WTC11 (cell line): Measurements from ENCODE around the gene HLA-DQB1.

Experiments
- ETV6 ChIP-seq: sonication (generic); formaldehyde crosslinking; IDR thresholded peaks from 2 replicates; pipeline ENCODE4 v1.8.1; 2022; ENCODE audit warnings: mild to moderate bottlenecking, missing genetic modification reagents
- FOXK1 ChIP-seq: sonication (generic); formaldehyde crosslinking; IDR thresholded peaks from 2 replicates; pipeline ENCODE4 v1.8.0; 2022; ENCODE audit warnings: mild to moderate bottlenecking, moderate library complexity, missing genetic modification reagents
- RELA ChIP-seq: sonication (generic); formaldehyde crosslinking; IDR thresholded peaks from 2 replicates; pipeline ENCODE4 v1.8.1; 2022; ENCODE audit warnings: missing genetic modification reagents, mild to moderate bottlenecking, borderline replicate concordance
- ZNF138 ChIP-seq: sonication (generic); formaldehyde crosslinking; conservative IDR thresholded peaks from 2 replicates; pipeline ENCODE4 v1.8.1; 2022; ENCODE audit warnings: mild to moderate bottlenecking, moderate library complexity, missing genetic modification reagents
- TF ChIP-seq, protein P1 (sequence below): fragments of 200-600 bp; IDR thresholded peaks from 2 replicates; pipeline ENCODE4 v1.8.0; 2022; ENCODE audit warnings: antibody characterized with exemption
- TF ChIP-seq, protein P2 (sequence below): sonication (generic); formaldehyde crosslinking; IDR thresholded peaks from 2 replicates; pipeline ENCODE4 v1.8.1; 2023; ENCODE audit warnings: mild to moderate bottlenecking, missing genetic modification reagents
- TF ChIP-seq, protein P3 (sequence below): fragments of 250-450 bp; sonication (Bioruptor Pico); IDR thresholded peaks from 2 replicates; pipeline ENCODE4 v1.9.0; 2021; ENCODE audit warnings: mild to moderate bottlenecking

DNA sequence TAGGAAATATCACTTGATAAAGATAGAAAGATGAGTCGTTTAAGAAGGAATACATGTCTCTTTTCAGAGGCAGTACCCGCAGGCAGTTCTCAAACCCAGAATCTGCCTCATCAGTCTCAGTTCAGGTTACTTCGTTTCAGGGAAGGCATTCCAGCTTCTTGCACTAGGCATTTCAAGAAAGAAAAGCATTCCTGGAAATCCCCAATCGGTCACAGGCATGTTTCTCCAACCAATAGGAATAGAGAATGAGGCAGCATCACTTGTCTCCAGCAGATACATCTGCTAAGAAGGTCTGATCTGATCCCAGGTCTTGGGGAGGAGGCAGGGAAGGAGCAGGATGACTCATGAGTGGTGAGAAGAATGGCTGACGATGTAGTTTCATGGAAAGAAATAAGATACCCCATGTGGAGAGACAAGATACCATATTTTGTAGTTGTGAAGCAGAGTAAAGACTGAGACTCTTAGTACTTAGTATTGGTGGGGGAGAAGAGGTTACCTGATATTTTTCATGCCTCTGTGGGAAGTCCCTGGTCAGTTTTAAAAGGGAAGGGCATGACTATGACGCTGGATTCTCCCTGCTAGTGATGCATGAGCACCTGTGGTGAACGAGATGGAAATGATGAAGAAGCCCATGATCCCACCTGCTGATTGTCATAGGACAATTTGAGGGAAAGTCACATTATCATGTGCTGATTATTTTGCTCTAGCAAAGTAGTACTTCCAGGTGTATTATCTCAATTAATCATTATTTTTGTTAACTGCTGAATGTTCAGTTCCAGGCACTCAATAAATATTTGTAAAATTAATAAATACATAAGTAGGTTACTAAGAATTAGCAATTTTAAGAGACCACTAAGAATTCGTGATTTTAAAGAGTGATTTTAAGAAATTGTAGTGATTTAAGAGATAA lies 56.5 kb downstream of the HLA-DQB1 start:
- TF ChIP-seq ZNF138 (CRISPR knock-in tag) (no peak), RELA (CRISPR knock-in tag) (no peak), ETV6 (CRISPR knock-in tag) (no peak), FOXK1 (no peak)
- TF ChIP-seq, protein P1, sequence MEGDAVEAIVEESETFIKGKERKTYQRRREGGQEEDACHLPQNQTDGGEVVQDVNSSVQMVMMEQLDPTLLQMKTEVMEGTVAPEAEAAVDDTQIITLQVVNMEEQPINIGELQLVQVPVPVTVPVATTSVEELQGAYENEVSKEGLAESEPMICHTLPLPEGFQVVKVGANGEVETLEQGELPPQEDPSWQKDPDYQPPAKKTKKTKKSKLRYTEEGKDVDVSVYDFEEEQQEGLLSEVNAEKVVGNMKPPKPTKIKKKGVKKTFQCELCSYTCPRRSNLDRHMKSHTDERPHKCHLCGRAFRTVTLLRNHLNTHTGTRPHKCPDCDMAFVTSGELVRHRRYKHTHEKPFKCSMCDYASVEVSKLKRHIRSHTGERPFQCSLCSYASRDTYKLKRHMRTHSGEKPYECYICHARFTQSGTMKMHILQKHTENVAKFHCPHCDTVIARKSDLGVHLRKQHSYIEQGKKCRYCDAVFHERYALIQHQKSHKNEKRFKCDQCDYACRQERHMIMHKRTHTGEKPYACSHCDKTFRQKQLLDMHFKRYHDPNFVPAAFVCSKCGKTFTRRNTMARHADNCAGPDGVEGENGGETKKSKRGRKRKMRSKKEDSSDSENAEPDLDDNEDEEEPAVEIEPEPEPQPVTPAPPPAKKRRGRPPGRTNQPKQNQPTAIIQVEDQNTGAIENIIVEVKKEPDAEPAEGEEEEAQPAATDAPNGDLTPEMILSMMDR, result no peak
- TF ChIP-seq, protein P2, sequence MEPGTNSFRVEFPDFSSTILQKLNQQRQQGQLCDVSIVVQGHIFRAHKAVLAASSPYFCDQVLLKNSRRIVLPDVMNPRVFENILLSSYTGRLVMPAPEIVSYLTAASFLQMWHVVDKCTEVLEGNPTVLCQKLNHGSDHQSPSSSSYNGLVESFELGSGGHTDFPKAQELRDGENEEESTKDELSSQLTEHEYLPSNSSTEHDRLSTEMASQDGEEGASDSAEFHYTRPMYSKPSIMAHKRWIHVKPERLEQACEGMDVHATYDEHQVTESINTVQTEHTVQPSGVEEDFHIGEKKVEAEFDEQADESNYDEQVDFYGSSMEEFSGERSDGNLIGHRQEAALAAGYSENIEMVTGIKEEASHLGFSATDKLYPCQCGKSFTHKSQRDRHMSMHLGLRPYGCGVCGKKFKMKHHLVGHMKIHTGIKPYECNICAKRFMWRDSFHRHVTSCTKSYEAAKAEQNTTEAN (CRISPR knock-in tag), result no peak
- TF ChIP-seq, protein P3, sequence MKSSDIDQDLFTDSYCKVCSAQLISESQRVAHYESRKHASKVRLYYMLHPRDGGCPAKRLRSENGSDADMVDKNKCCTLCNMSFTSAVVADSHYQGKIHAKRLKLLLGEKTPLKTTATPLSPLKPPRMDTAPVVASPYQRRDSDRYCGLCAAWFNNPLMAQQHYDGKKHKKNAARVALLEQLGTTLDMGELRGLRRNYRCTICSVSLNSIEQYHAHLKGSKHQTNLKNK, result no peak
